Activated CD8-positive, alpha-beta memory T cell treated with anti-CD3 and anti-CD28 coated beads, Interleukin-2, amount 10 ng/mL, durations not matched to agents 7 days and 5 days (primary cell): ENCODE measurements around the gene AGAP1. TPM values are rescaled to one million over a fixed set of nuclear protein-coding genes. Genes with fewer than 3 reads are reported as not detected.
A peak's percentile ranks its signal among the peaks of the same experiment; 100 is the strongest.
"Not testable (repeated sequence)": the region's sequence is repeated elsewhere in the genome, so short reads cannot be mapped to it uniquely, and the experiment has no call there.

ENCODE experiments used
- ATAC-seq: fragments of 150-1000 bp; cut with Tn5 transposase; one replicate; pipeline ENCODE4 v1.10.0; 2021; ENCODE audit warnings: moderate library complexity
- CTCF ChIA-PET: fragments of 350-600 bp; sonication (Branson Sonifier 250); formaldehyde crosslinking; loops from one replicate; lab custom pipeline; 2021; ENCODE audit warnings: antibody characterized with exemption; lab: Charles Lee
- DNase-seq: peaks from one replicate; pipeline ENCODE4 v3.0.0-alpha.2; 2020
- H3K27ac Mint-ChIP-seq: one replicate; pipeline ENCODE4 v1.8.0; 2021; ENCODE audit warnings: mild to moderate bottlenecking, mixed read lengths
- H3K27me3 Mint-ChIP-seq: one replicate; pipeline ENCODE4 v1.8.0; 2021; ENCODE audit warnings: mixed read lengths
- H3K36me3 Mint-ChIP-seq: one replicate; pipeline ENCODE4 v1.8.0; 2021; ENCODE audit warnings: mild to moderate bottlenecking, mixed read lengths
- H3K4me1 Mint-ChIP-seq: one replicate; pipeline ENCODE4 v1.8.0; 2021; ENCODE audit warnings: mixed read lengths
- H3K4me3 Mint-ChIP-seq: one replicate; pipeline ENCODE4 v1.8.0; 2021; ENCODE audit warnings: mild to moderate bottlenecking, moderate library complexity, mixed read lengths
- H3K9me3 Mint-ChIP-seq: one replicate; pipeline ENCODE4 v1.8.0; 2022; ENCODE audit warnings: low read depth, mixed read lengths
- total RNA-seq, 2 experiments: library from RNA; stranded (reverse); gene quantifications; one replicate each; pipeline ENCODE4 v1.2.3, GENCODE V29; 2021

AGAP1 gene
- total RNA-seq, 2 experiments from 2014 or later = 0.75 to 1.8 TPM

DNA sequence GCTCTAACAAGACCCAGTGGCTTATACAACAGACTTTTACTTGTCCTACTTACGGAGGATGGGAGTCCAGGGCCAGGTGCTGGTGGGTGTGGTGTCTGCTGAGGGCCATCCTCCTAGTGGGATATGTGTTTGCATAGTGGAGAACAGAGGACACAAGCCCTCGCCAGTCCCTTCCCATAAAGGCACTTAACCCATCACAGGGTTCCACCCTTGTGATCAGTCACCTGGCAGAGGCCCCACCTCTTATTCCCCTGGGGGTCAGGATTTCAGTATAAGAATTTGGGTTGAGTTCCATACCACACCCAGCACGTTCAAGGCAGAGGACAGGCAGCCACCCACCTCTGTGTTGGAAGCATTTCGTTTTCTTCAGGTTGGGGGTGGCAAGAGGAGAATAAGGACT is 259.0 kb downstream of the AGAP1 start:
- no peak for ATAC-seq

DNA sequence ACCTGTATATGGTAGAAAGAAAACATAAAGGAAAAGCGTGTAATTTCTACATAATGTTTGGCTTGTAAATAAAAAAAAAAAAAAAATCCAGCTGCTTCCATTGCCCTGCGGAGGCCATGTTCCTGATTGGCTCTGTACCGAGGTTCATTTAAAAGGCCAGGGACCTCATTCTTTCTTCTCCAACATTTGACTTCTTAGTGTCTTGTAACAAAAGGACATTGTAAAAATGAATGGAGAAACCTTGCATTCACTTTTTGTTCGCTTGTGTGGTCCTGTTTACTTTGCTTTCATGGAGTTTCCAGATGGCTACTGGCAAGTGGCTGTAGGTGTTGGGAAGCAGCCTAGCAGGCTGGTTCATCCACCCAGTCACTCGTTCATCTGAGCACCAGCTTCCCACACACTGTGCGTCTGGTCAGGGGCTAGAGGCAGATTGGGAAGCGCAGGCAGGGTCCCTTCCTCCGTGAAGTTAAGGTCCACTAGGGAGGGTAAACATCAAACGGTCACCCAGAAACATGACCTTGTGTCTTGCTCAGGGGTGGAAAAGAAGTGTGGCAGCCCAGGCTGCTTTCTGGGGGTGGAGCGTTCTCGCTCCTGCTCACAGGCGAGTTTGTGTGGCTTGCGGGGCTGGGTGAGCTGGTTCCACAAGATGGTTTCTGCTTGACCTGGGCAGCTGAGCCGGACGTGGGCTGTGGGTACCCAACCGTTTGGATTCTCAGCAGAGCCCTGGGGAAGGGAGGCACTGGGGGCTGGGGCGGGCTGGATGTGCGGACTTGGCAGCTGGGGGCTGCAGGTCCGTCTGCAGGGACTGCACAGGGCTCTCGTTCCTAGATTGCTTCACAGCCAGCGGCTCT is 260.7 kb downstream of the AGAP1 start:
- CTCF ChIA-PET = no interaction called here
- no peaks in the 10 kb centered on the region for H3K27me3 Mint-ChIP-seq
- ATAC-seq = no peak
- H3K36me3 Mint-ChIP-seq = no peaks in the 10 kb centered on the region
- no peak for DNase-seq
- no peaks in the 10 kb centered on the region for H3K4me1 Mint-ChIP-seq
- H3K27ac Mint-ChIP-seq = no peak overlapping the region
- no peaks in the 10 kb centered on the region for H3K9me3 Mint-ChIP-seq
- no peak overlapping the region for H3K4me3 Mint-ChIP-seq

More for the DNA sequence above, 259.0 kb downstream of the AGAP1 start:
- no peaks in the 10 kb centered on the region for H3K4me1 Mint-ChIP-seq
- no peaks in the 10 kb centered on the region for H3K9me3 Mint-ChIP-seq
- CTCF ChIA-PET = no interaction called here
- H3K27ac Mint-ChIP-seq = no peak overlapping the region
- H3K27me3 Mint-ChIP-seq = peaks cover 3% of the 10 kb centered on the region
- H3K36me3 Mint-ChIP-seq = no peaks in the 10 kb centered on the region
- no peak overlapping the region for H3K4me3 Mint-ChIP-seq
- DNase-seq = no peak

DNA sequence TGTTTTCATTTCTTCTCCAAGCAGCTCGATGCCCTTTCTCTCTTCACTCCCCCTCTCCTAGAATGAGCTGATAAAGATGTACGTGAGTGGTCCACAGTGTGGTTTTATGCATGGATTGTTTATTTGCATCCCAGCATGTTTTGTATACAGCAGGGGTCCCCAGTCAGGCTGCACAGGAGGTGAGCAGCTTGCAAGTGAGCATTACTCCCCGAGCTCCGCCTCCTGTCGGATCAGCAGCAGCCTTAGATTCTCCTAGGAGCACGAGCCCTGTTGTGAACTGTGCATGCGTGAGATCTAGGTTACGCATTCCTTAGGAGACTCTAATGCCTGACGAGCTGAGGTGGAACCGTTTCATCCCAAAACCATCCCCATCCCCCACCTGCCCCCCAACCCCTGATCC is 262.6 kb downstream of the AGAP1 start:
- CTCF ChIA-PET = interaction anchor here (1.4 kb wide), 1 partner anchor 10 kb away, joined by 9 read pairs; no protein-coding TSS in a partner anchor
- Mint-ChIP-seq H3K4me1 (no peaks in the 10 kb centered on the region), H3K27ac (no peak overlapping the region), H3K36me3 (no peaks in the 10 kb centered on the region), H3K4me3 (no peak overlapping the region), H3K27me3 (no peaks in the 10 kb centered on the region), H3K9me3 (no peaks in the 10 kb centered on the region)
- DNase-seq (no peak), ATAC-seq (no peak)

DNA sequence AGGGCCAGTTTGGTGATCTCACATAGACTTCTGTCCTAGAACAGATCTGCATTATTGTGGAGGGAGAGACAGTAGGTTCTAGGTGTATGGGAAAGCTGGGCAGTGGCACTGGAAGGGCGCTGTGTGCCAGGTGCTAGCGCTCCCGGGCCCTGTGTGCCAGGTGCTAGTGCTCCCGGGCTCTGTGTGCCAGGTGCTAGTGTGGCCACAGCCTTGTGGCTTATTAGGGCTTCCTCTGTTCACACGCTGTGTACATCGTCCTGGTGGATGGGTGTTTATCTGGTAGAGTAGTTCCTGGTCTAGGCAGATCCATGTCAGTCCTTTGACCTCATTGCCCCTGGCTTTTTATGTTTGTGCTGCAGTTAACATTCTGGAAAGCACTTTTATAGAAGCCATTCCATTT is 263.4 kb downstream of the AGAP1 start:
- no peak for DNase-seq
- H3K9me3 Mint-ChIP-seq = no peaks in the 10 kb centered on the region
- H3K36me3 Mint-ChIP-seq = no peaks in the 10 kb centered on the region
- H3K4me1 Mint-ChIP-seq = no peaks in the 10 kb centered on the region
- H3K4me3 Mint-ChIP-seq = no peak overlapping the region
- no peak for ATAC-seq
- no peaks in the 10 kb centered on the region for H3K27me3 Mint-ChIP-seq
- CTCF ChIA-PET = interaction anchor here (1.3 kb wide), 1 partner anchor 11 kb away, joined by 5 read pairs; no protein-coding TSS in a partner anchor
- H3K27ac Mint-ChIP-seq = no peak overlapping the region

DNA sequence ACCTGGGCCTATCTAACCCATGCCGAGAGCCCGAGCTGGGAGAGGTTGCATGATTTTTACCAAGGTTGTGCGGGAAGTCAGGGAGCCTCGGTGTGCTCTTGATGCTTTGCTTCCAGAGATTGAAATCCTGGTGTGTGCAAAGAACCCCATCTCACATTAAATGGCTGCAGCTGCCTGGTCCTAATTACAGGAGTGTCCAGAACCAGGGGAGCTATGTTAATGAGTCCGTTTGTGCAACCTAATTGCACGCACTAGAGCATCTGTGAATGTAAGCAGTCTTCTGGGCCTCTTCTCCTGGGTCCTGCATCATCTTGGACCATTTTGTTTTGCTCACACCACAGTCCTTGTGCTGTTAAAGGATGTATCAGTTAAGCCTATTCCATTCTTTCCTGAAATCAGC is 263.8 kb downstream of the AGAP1 start:
- no peaks in the 10 kb centered on the region for H3K36me3 Mint-ChIP-seq
- no peak overlapping the region for H3K4me3 Mint-ChIP-seq
- H3K9me3 Mint-ChIP-seq = no peaks in the 10 kb centered on the region
- no peaks in the 10 kb centered on the region for H3K4me1 Mint-ChIP-seq
- H3K27ac Mint-ChIP-seq = no peak overlapping the region
- no peak for DNase-seq
- no peak for ATAC-seq
- H3K27me3 Mint-ChIP-seq = no peaks in the 10 kb centered on the region
- CTCF ChIA-PET = interaction anchor here (1.3 kb wide), 1 partner anchor 11 kb away, joined by 5 read pairs; no protein-coding TSS in a partner anchor

DNA sequence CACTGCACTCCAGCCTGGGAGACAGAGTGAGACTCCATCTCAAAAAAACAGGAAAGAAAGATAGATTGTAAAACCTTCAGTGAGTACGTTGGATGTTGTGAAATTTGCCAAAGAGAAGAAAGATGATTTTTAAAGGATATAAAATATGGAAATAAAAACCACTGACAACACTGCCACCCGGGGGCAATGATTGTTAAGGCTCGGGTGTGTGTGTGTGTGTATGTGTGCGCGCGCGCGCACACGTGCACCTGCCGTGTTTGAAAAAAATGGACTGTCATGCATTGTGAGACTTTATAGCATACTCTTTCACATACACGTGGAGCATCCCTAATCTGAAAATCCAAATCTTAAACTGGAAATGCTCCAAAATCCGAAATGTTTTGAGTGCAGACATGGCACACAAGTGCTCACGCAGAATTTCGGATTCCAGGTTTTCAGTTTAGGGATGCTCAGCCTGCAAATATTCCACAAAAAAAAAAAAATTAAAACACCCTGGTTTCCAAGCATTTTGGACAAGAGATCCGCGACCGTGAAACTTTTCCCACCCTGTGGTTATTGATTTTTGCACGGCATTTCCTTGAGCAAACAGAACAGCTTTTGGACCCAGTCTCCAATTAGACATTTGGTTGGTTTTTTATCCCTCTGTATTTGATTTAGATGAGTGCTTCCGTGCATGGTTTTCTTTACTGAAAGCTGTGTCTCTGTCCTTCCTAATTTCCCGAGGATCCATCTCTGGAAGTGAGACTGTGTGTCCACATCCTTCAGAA is 269.2 kb downstream of the AGAP1 start:
- Mint-ChIP-seq H3K4me3 (no peak overlapping the region), H3K9me3 (no peaks in the 10 kb centered on the region), H3K27ac (no peak overlapping the region), H3K36me3 (no peaks in the 10 kb centered on the region), H3K4me1 (no peaks in the 10 kb centered on the region), H3K27me3 (peaks cover 5% of the 10 kb centered on the region)
- no peak for DNase-seq
- ATAC-seq = no peak
- CTCF ChIA-PET = no interaction called here

DNA sequence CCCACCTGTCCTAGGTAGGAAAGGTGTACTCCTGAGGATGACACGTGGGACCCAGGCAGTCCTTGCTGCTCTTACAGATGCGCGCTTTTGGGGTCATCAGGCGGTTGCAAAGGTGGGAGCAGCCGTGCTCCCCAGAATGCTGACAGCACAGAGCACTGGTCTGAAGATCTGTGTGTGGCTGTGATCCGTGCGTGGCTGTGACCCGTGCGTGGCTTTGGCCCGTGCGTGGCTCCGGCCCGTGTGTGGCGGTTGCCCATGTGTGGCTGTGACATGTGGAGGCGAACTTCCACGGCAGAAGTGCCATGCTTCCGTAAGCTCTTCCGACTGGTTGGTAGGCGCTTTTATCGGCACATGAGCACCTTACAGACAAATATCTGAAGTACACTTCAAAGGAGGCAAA is 270.0 kb downstream of the AGAP1 start:
- ATAC-seq (no peak), DNase-seq (no peak)
- Mint-ChIP-seq H3K36me3 (no peaks in the 10 kb centered on the region), H3K9me3 (no peaks in the 10 kb centered on the region), H3K27ac (no peak overlapping the region), H3K4me3 (no peak overlapping the region), H3K27me3 (peaks cover 7% of the 10 kb centered on the region), H3K4me1 (no peaks in the 10 kb centered on the region)
- CTCF ChIA-PET = no interaction called here

DNA sequence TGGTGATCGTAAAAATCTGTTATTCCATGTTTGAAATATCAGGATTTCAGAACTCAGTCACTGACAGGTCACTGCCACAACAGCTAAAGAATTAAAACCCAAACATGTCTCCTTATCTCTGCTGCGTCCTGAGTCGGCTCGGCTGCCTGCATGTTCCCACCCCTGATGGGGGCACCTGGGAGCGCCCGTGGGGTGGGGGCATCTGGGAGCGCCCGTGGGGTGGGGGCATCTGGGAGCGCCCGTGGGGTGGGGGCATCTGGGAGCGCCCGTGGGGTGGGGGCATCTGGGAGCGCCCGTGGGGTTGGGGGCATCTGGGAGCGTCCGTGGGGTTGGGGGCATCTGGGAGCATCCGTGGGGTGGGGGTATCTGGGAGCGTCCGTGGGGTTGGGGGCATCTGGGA is 270.6 kb downstream of the AGAP1 start:
- H3K4me3 Mint-ChIP-seq, ATAC-seq, H3K27ac Mint-ChIP-seq, H3K4me1 Mint-ChIP-seq, H3K27me3 Mint-ChIP-seq, H3K9me3 Mint-ChIP-seq, CTCF ChIA-PET, H3K36me3 Mint-ChIP-seq, DNase-seq: not testable (repeated sequence)

DNA sequence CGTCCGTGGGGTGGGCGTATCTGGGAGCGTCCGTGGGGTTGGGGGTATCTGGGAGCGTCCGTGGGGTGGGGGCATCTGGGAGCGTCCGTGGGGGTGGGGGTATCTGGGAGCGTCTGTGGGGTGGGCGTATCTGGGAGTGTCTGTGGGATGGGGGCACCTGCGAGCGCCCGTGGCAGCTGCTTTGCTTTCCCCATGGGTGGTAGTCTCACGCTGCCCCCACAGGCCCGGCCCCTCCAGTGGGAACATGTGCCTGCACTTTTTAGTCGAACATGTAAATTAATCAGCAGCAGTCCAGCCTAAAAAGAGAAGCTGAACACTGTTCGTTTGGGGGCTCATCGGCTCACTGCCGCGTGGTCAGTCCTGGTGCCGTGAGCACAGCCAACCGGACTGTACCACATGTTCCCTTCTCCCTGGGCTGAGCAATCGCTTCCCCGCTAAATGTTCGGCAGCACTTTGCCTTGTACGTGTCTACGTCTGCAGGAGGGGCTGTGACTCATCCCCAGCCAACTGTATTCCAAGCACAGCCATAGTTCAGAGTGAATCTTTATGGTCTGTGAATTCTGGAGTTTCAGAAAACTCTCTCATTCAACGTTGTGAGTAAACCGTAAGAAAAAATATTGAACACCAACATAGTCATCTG is 271.5 kb downstream of the AGAP1 start:
- no peak for DNase-seq
- ATAC-seq = no peak
- Mint-ChIP-seq H3K36me3 (no peaks in the 10 kb centered on the region), H3K27ac (no peak overlapping the region), H3K27me3 (peaks cover 7% of the 10 kb centered on the region), H3K9me3 (no peaks in the 10 kb centered on the region), H3K4me3 (no peak overlapping the region), H3K4me1 (no peaks in the 10 kb centered on the region)
- CTCF ChIA-PET = interaction anchor here (0.7 to 1.6 kb wide), 4 partner anchors 14 to 417 kb away, joined by 3 to 5 read pairs (median 4); no protein-coding TSS in a partner anchor

DNA sequence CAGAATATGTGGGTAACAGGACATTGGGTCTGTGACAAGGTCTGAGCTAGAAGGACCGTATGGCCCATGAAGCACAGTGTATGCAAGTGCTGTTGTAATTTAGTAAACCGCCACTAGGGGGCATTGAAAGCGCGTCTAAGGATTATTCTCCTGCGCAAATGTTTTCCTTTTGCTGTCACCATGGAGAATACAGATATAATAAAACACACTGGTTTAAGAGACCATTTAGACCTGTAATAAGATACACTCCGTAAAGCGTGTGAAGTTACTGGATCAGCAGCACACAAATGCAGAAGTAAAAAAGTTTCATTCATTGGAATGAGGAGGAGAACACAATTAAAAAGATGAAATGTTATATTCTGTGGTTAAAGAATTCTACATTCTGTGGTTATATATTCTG is 272.4 kb downstream of the AGAP1 start:
- peaks cover 7% of the 10 kb centered on the region for H3K27me3 Mint-ChIP-seq
- H3K36me3 Mint-ChIP-seq = no peaks in the 10 kb centered on the region
- peak; percentile 73 for ATAC-seq
- no peaks in the 10 kb centered on the region for H3K9me3 Mint-ChIP-seq
- no peak overlapping the region for H3K4me3 Mint-ChIP-seq
- DNase-seq = peak; percentile 49
- no peaks in the 10 kb centered on the region for H3K4me1 Mint-ChIP-seq
- CTCF ChIA-PET = interaction anchor here (0.7 to 1.6 kb wide), 7 partner anchors 9 to 416 kb away, joined by 3 to 5 read pairs (median 4); no protein-coding TSS in a partner anchor
- no peak overlapping the region for H3K27ac Mint-ChIP-seq

DNA sequence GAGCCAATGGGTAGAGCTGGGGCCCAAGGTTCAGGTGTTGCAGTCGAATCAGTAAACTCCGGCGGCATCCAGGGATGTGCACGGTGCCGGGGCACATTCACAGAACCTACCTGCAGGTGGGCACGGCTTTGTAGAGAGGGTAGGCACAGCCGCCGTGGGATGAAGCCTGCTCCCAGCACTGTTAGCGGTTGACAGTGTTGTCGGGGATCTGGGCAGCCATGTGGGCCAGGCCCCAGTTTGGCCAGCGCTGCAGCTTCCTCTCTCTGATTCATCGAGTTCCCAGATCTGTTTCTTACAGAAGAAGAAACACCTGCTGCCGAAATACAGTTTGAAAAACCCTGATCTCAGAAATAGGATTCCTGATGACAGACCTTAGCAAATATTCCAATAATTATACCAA is 274.8 kb downstream of the AGAP1 start:
- no peak overlapping the region for H3K27ac Mint-ChIP-seq

DNA sequence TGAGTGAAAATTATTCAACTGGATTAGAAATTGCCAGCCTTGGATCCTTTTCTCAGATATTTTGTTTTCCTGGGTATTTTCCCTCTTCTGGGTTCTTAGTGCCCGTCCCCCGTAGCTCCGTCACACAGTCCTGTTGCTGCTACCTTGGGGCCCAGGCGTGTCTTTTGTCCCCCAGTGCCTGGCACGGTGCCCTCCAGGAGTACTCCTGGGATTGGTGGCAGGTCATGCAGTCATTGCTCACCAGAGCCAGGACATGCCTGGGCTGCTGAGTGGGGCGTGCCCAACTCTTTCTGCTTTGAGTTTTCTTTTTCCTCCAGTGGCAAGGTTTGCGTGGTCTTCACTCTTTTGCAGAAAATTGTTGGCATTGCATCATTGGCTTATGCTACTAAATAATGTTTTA is 275.2 kb downstream of the AGAP1 start:
- peaks cover 9% of the 10 kb centered on the region for H3K27me3 Mint-ChIP-seq
- no peak for DNase-seq
- H3K4me1 Mint-ChIP-seq = no peaks in the 10 kb centered on the region
- H3K36me3 Mint-ChIP-seq = no peaks in the 10 kb centered on the region
- H3K27ac Mint-ChIP-seq = no peak overlapping the region
- no peak for ATAC-seq
- H3K9me3 Mint-ChIP-seq = no peaks in the 10 kb centered on the region
- CTCF ChIA-PET = interaction anchor here (1.1 to 1.3 kb wide), 2 partner anchors 10 to 407 kb away, joined by 3 read pairs; no protein-coding TSS in a partner anchor
- H3K4me3 Mint-ChIP-seq = no peak overlapping the region

More for the DNA sequence above, 274.8 kb downstream of the AGAP1 start:
- ATAC-seq (no peak), DNase-seq (no peak)
- CTCF ChIA-PET = interaction anchor here (1.1 to 1.3 kb wide), 2 partner anchors 11 to 407 kb away, joined by 3 read pairs; no protein-coding TSS in a partner anchor
- no peaks in the 10 kb centered on the region for H3K4me1 Mint-ChIP-seq
- H3K9me3 Mint-ChIP-seq = no peaks in the 10 kb centered on the region
- H3K4me3 Mint-ChIP-seq = no peak overlapping the region
- H3K27me3 Mint-ChIP-seq = peaks cover 7% of the 10 kb centered on the region
- H3K36me3 Mint-ChIP-seq = no peaks in the 10 kb centered on the region
